ENCODE results near the gene AARS2.

Gene AARS2

GRCh38 chr6:44275749-44276648 lies 37.1 kb downstream of the AARS2 start:
- no peak for DNase-seq (ENCODE audit: low spot score)

GRCh38 chr6:44275271-44275748 lies 37.8 kb downstream of the AARS2 start:
- DNase-seq (ENCODE audit: low spot score), result no peak

- DNase-seq (ENCODE audit: low spot score), result no peak
Observed at GRCh38 chr6:44273617-44274016, 39.5 kb downstream of the AARS2 start.

GRCh38 chr6:44272999-44273566 lies 40.1 kb downstream of the AARS2 start:
- no peak for DNase-seq (ENCODE audit: low spot score)

GRCh38 chr6:44272529-44272928 lies 40.6 kb downstream of the AARS2 start:
- no peak for DNase-seq (ENCODE audit: low spot score)

- DNase-seq (ENCODE audit: low spot score), result no peak
Observed at GRCh38 chr6:44271914-44272313, 41.2 kb downstream of the AARS2 start.

- no peak for DNase-seq (ENCODE audit: low spot score)
Observed at GRCh38 chr6:44271406-44271723, 41.8 kb downstream of the AARS2 start.

GRCh38 chr6:44270526-44271405 lies 42.4 kb downstream of the AARS2 start:
- DNase-seq (ENCODE audit: low spot score), result peak; percentile 45

GRCh38 chr6:44269921-44270525 lies 43.1 kb downstream of the AARS2 start, which contains the start of gene TMEM151B:
TMEM151B (plus strand) TSS chr6:44270450; CDS start chr6:44270743, 293 bp downstream.
- DNase-seq (ENCODE audit: low spot score), result no peak

- DNase-seq (ENCODE audit: low spot score), result no peak
Observed at GRCh38 chr6:44269178-44269920, 43.8 kb downstream of the AARS2 start.

- DNase-seq (ENCODE audit: low spot score), result peak; percentile 77
Observed at GRCh38 chr6:44268095-44268628, 45.0 kb downstream of the AARS2 start.

GRCh38 chr6:44267252-44267651 lies 45.9 kb downstream of the AARS2 start:
- DNase-seq (ENCODE audit: low spot score), result no peak

- no peak for DNase-seq (ENCODE audit: low spot score)
Observed at GRCh38 chr6:44266347-44266746, 46.8 kb downstream of the AARS2 start.

GRCh38 chr6:44265722-44266233 lies 47.4 kb downstream of the AARS2 start:
- DNase-seq (ENCODE audit: low spot score), result no peak

GRCh38 chr6:44265007-44265721 lies 48.0 kb downstream of the AARS2 start, which contains the start of gene NFKBIE:
NFKBIE (minus strand) TSS chr6:44265551; CDS start chr6:44265346, 205 bp downstream.
- peak; percentile 90 for DNase-seq (ENCODE audit: low spot score)

GRCh38 chr6:44264154-44265006 lies 48.8 kb downstream of the AARS2 start:
- no peak for DNase-seq (ENCODE audit: low spot score)

GRCh38 chr6:44263354-44264100 lies 49.6 kb downstream of the AARS2 start:
- DNase-seq (ENCODE audit: low spot score), result peak; percentile 61

Measured in HuH-7.5 (cell line).